Right ventricle myocardium inferior (tissue), 1 donor: ENCODE data around the gene XPNPEP2. TPM values are rescaled to one million over a fixed set of nuclear protein-coding genes. Genes with fewer than 3 reads are reported as not detected.

ENCODE experiments used
- ATAC-seq: fragments of 200-7000 bp; cut with Tn5 transposase; one replicate; pipeline ENCODE4 v1.9.1; 2020; ENCODE audit warnings: mild to moderate bottlenecking, moderate library complexity
- DNase-seq: peaks from one replicate; pipeline ENCODE4 v3.0.0; 2021; ENCODE audit errors: missing footprints
- intact Hi-C: fragments of 100-400 bp; cut with DNase I; formaldehyde crosslinking; loops from one replicate; pipeline ENCODE4 v1.11.0; 2022
- total RNA-seq: library from RNA; stranded (reverse); fragmentation: NEBNext Ultra II Directional; extraction: Animal tissue kit (Norgen Biotek cat#: 25700); gene quantifications from one replicate; pipeline ENCODE4 v1.2.1, GENCODE V29; 2021
- donor health status: DM: no; HTN: yes; CAD: no; lungs with severe emphysema.

Gene XPNPEP2
- total RNA-seq, 1 donor from 2014 or later: 0.68 TPM

DNA sequence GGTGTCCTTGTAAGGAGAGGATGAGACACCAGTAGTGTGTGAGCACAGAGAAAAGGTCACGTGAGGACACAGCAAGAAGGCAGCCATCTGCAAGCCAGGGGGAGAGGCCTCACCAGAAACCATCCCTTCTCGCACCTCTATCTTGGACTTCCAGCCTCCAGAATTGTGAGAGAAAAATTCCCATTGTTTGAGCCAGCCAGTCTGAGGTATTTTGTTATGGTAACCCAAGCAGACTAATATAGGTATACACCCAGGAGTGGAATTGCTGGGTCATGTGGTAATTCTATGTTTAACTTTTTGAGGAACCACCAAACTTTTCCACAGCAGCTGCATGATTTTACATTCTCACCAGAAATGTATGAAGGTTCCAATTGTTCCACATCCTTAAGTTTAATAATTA is 79.3 kb downstream of the XPNPEP2 start:
- no peak for ATAC-seq
- intact Hi-C loops: no loop called here
- DNase-seq: no peak

Other genes starting within 250 kb of the XPNPEP2 start
- 30.2 TPM for gene SMARCA1, start 215.5 kb upstream of the XPNPEP2 start, total RNA-seq
- gene OCRL, start 198.7 kb upstream of the XPNPEP2 start, total RNA-seq: 9.3 TPM
- gene APLN, start 84.0 kb upstream of the XPNPEP2 start, total RNA-seq: 16.8 TPM
- gene SASH3, start 41.0 kb downstream of the XPNPEP2 start, total RNA-seq: 2.5 TPM
- gene ZDHHC9, start 104.9 kb downstream of the XPNPEP2 start, total RNA-seq: 17.9 TPM
- gene UTP14A, start 167.2 kb downstream of the XPNPEP2 start, total RNA-seq: 6.9 TPM
- 11.3 TPM for gene BCORL1, start 243.7 kb downstream of the XPNPEP2 start, total RNA-seq